ENCODE results near the gene RGP1.

RGP1 gene, protein sequence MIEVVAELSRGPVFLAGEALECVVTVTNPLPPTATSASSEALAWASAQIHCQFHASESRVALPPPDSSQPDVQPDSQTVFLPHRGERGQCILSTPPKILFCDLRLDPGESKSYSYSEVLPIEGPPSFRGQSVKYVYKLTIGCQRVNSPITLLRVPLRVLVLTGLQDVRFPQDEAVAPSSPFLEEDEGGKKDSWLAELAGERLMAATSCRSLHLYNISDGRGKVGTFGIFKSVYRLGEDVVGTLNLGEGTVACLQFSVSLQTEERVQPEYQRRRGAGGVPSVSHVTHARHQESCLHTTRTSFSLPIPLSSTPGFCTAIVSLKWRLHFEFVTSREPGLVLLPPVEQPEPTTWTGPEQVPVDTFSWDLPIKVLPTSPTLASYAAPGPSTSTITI
- total RNA-seq, result 36.9 to 81.0 reads per million in 2 donors

DNA sequence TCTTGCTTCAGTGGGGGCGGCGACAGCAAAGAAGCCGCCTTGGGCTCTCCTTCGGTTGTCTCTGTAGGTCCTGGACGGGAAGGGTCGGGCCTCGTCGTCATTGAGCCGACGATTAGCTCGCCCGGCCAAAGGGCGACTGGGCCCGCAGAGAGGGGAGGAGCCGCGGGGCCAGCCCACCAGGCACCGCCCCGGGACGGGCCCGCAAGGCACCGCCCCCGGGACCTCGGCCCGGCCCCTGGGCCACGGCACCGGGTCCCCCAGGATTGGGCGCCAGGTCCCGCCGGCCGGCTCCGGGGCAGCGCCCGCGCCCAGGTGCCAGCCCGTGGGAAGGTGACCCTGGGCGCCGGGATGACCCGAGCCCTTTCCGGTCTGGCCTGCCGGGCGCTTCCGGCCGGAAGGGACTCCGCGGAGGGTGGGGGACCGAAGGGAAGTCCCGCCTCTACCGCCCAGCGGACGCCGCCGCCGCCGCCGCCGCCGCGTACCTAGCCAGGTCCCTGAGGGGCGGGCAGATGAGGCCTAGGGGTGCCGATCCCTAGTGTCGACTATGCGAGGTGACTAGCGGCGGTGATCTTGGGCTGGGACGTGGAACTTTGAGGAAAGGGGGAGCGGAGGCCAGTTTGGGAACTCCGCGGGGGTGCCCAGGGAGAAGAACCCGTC, at the start of gene RGP1, which contains the start of gene GBA2:
TSS of gene RGP1 (plus strand) at position 430 of the 657 bp plus-strand sequence. CDS start 469 bp downstream, outside the sequence.
TSS of gene GBA2 (minus strand) at position 371 of the 657 bp plus-strand sequence. CDS start 524 bp downstream, outside the sequence.
- DNase-seq, result peak; percentile 55

DNA sequence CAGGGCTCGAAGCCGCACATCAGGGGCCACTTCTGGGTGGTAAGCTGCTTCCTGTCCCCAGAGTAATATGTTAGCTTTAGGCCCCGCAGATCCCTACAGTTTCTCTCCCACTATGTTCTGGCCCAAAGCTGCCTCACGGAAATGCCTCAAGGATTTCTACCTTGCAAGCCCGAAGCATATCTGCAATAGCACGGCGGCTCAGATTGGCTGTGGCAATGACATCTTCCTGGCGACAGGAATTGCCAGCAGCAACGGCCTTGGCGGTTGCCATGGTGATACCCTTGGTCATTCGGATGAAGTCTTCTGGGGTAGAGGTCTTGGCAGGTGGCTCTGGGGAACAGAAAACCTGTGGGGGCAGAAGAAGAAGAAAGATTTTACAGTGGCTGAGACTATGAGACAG, 49.1 kb upstream of the RGP1 start:
- DNase-seq, result no peak

DNA sequence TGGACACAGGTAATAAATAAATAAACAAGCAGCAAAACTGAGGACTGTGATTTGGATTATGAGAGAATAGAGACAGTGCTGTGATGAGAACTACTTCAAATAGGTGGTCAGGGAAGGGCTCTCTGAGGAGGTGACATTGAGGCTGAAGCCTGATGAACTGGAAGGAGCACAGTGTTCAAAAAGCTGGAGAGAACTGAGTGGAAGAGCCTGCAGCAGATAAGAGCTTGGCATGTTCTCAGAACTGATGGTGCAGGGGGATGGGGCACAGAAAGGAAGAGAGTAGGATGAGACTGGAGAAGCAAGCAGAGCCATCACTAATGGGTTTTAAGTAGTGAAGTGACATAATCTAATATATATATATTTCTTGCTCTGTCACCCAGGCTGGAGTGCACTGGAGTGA, 48.1 kb upstream of the RGP1 start:
- DNase-seq, result no peak

DNA sequence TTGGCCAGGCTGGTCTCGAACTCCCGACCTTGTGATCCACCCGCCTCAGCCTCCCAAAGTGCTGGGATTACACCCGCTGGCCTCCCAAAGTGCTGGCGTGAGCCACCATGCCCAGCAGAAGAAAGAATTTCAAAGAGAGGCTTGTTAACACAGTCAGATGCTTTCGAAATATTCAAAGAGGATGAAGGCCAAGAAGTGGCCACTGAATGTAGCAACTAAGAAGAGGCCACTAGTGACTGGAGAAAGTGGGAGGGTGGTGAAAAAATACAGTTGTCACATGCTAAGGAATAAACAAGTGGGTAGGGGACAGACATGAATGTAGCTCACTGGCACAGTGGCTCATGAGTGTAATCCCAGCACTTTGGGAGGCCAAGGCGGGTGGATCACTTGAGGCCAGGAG, 46.4 kb upstream of the RGP1 start:
- no peak for DNase-seq

DNA sequence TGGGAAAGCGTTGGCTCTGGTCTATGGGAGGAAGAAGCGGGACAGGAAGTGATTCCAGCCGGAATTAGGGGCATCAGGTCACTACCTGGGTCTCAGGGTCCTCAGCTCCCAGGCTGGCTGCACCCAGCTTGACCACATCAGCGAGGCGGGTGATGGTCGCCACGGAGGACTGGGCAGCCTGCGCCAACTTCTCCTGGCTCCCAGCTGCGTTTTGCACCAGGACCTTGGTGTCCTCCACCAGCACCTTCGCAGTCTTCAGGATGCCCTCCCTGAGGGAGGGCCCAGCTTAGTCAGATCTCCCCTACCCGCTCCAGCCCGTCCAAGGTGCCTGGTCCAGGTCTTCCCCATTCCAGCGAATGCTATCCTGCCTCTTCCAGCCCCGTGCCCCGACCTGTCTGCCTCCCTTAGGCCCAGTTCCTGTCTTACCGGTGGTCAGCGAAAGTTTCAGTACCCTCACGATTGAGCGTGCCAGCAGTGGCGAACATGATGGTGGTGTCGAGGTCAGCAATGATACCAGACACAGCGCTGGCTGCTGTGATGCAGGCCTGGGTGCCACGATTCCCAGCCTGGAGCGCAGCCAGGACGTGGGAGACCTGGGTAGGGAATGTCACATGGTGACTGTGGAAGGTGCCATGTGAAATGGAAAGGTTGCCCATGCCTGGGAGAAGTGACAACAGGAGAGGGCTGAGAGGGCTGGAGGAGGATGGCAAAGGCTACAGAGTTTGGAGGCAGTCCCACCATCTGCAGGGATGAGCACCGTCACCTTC, 45.0 kb upstream of the RGP1 start:
- no peak for DNase-seq

DNA sequence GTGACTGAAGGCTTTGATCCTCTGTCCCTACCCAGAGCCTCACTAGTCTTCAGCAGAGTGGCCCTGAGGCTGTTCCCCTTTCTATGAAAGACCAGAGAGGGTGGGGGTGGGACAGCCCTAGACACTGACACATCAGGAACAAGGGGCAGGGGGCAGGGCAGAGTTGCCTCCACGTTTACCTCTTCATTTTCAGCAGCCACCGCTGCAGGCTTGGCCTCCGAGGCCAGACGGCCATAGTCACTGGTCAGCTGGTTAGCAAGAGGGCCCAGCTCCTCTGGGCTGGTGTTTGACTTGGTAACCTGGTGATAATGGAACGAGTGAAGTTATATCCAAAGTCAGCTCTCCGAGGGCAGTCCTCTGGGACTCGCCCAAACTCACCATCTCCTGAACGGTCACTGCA, 43.7 kb upstream of the RGP1 start:
- DNase-seq, result no peak

DNA sequence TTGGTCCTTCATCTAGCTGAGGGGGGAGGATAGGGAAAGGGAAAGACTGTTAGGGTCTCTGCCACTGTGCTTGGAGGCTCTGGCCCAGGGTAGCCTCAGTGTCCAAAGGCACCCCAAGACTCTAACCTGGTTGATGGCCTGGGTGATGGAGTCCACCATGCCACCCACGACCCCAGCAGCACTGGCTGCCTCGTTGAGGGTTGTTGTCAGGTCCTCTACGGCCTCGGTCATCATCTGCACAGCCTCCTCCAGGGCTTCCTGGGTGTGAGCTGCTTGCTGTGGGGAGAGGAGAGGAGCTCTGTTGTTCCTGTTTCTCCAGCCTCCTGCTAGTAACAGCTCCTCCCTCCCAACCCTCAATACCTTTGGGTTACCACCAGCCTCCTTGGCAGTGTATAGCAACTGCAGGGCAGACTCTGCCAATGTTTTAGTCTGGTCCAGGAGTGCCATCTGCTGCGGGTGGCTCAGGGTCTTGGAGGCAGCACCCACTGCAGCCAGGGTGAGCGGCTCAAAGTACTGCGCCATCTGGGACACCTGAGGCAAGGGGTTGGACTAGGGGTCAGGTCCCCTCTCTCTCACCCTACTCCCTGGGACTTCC, 43.2 kb upstream of the RGP1 start:
- no peak for DNase-seq

DNA sequence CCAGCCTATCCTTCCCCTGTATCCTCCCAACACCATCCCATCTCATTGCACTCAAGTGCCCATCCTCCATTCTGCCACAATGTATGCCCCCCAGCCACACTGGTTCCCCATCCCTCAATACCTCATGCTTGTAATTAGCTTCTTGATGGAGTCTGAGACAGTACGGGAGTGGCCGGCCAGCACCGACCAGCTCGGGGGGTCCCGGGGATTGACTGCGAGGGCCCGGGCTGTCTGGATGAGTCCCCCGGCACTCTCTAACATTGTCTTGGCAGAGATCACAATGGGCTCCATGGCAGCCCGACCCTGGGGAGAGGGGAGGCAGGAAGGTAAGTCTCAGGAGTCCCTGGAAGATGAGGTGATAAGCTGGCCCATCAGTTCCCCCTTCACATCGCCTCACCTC, 42.1 kb upstream of the RGP1 start:
- DNase-seq, result no peak

DNA sequence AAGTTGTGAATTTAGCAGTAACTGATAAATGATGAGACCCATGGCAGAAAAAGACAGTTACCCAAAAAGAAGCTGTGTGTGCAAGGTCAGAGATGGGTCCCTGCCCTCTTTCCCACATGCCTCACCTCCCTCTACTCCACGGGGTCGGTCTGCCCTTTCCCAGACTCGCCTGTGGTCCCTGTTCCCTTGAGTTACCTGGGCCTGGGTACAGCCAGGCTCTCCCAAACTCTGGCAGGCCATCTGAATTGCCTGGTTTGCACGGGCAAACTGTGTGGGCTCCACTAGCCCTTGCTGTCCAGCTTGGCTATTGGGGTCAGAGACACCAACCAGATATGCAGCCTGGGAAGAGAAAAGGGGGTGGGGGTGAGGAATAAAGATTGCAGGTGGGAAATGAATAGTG, 40.9 kb upstream of the RGP1 start:
- no peak for DNase-seq

DNA sequence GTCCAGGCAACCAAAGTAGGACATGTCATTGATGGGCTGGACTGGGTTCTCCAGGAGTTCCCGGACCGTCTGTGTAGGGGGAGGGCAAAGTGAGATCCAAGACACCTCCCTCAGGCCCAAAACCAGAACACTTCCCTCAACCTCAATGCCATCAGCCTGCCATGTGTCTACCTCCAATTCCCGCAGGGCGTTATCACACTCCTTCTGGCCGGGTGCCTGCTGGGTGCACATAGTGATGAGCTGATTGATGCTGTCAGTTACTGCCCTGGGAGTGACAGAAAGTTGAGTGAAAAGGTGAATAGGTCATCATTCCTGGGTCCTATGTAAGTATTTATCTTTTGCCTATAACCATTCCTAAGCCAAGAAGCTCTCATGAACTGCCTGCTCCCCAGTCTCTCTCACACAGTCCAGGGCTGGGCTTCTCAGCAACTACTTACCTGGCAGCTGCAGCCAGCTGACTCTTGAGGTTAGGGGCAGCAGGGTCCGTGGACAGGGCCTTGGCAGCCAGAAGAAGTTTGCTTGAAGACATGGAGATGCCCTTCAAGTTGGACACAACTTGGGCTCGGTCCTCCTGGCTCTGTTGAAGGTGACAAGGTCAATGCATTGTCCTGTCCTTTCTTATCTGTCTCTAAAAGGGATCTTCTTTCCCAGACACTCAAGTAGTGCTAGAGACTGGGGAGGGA, 38.1 kb upstream of the RGP1 start:
- no peak for DNase-seq

DNA sequence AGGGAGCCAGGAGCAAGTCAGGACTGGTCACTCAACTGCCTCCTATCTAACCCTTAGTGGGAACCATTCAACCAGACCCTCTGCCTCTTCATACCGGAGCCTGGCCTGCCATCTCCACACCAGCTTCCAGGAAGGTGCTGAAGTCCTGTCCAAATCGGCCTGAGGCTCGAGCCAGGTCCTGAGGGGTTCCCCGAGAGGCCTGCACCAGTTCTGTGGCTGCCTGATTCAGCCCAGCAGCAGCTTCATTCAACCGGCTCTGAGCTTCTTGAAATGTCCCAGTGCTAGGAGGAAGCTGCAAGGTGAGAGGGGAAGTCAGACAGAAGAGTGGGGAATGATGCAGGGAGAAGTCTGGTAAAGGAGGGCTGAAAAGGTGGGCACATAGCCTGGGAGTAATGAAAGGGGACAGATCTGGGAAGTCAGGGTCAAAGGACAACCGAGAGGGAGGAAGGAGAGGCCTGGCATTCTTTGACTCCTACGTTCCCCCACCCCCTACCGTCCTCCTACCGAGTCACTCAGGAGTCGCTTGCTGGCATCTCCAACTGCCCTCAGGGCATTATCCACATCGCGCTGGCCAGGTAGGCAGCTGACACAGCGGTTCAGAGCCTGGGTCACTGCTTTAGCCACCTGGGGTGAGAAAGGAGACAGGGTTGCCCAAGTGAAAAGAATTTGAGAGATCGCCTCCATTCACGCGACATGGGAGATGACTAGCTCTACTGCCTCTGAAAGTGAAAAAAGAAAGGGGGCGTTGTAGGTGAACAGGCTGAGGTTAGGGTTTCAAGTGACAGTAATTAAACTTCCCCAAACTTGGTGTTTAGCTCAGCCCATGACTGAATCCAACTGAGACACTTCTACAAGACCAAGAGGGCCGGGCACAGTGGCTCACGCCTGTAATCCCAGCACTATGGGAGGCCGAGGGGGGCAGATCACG, 37.3 kb upstream of the RGP1 start:
- DNase-seq, result no peak

DNA sequence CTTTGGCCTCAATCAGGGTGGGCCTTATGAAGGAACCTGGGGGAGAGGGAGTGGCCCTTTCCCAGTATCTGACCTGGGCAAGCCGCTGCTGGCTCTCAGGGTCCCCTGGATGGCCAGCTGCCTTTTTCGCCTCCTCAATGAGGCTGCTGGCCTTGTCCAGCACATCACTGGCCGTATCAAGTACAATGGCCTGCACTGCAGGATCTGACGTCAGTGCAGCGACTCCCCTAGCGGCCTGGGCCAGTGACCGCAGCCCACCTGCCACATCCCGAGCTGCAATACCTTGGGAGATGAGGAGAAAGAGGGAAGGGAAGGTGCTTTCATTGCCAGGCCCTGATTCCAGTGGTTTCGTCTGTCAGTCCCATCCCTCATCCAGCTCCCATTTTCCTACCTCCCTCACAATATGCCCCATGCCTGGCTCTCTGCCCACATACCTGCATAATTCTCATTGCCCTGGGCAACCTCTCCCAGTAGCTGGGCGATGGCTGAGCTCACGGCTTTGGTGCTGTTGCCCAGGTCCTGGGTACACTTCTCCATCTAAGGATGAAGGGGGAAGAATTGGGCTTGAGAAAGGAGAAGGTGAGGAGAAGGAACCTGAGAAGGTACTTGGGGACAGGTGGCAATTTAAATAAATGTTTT, 36.2 kb upstream of the RGP1 start:
- no peak for DNase-seq

DNA sequence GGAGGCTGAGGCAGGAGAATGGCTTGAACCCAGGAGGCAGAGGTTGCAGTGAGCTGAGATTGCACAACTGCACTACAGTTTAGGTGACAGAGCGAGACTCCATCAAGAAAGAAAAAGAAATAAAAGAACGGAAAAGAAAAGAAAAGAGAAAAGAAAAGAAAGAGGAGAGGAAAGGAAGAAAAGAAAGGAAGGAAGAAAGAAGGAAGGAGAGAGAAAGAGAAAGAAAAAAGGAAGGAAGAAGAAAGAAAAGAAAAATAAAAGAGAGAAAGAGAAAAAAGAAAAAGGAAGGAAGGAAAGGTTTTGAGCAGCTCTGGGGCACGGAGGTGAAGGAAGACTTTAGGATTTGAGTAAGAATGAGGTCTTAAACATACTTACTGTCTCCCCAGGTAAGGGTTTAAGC, 35.5 kb upstream of the RGP1 start:
- DNase-seq, result no peak

DNA sequence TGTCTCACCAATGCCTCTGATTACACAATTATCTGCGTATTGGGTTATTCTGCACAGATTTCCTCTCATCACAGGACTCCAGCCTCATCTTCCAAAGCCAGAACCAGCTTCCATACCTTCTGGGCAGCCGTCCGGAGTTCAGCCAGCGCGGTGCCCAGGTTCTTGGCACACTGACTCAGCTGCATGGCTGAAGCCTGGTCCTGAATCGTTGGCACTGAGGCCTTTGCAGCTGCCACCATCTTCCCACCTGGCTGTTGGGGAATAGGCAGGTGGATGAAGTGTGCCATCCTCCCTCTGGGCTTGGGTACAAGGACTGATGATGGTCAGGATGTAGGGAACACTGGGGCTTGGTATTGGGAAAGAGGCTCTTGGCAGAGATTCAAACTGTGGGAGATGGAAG, 35.0 kb upstream of the RGP1 start:
- DNase-seq, result no peak

DNA sequence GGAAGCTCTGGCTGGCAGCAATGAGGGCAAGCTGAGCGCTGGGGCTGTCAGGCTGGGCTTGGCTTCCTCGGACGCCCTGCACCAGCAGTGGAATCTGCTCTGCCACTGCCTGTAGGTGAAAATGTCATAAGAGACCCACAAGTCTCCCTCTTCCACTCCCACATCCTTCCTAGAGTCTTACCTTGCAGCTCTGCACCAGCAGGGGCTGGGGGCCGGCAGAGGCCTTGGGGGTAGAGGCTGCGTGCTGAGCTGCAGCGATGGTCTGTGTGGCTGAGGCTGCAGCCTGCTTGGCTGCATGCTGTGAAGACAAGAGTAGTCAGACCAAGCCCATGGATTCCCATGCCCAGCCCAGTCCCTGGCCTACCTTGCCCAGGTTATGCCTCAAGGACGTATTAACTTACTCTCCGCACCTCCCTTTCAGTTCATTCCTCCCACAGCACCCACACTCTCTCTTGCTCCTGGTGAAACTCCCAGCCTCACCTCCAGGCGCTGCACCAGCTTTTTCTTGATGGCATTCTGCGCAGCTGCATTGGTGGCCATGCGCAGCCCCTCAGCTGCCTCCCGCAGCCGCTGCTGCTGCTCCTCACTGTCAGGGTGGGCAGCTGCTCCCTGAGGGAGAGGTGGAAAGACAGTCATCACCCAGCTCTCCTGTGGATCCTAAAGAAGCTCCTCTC, 34.4 kb upstream of the RGP1 start:
- no peak for DNase-seq

DNA sequence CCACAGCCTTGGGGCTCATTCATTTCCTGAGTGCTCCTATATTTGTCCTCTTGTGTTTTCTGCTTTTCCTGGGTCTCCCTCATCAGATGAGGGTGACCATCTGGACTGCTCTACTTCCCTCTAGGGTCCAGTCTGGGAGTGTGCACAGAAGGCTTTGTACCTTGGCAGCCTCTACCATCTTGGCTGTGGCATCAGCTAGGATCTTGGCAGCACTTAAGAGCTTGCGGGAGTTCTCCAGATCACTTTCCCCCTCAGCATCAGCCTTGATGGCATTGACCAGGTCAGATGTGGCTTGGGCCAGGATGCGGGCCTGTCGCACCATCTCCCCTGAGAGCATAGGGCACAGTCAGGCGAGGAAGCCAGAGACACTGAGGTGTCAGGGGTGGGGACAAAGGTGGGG, 32.9 kb upstream of the RGP1 start:
- no peak for DNase-seq

DNA sequence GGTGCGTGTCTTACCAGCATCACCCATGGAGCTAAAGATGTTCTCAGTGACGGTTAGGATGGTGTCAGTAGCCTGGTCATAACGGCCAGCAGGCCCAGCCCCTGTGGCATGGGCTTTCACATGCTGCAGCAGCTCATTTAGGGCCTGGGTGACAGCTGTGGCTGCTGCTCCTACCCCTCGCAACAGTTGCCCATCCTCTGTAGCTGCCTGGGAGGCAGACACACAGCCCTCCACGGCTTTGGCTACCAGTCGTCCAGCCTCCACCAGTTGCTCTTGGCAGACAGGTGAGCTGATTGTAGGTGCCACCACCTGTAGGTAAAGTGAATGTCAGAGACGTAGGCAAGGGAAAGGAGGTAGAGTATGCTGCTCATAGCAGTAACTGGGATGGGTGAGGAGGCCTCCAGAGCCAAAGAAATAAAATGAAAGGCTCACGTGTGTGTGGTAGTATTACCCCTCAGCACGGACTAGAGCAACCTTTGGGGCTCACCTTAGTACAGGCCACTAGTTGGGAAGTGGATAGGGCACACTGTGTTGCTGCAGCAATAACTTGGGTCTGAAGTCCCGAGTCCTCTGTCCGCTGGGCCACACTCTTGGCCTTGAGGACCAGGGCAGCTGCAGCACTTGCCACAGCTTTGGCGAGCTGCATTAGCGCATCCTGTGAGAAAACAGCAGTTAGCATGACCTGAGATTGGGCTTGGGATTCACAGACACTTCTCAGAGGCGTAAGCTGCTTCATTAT, 31.8 kb upstream of the RGP1 start:
- no peak for DNase-seq

DNA sequence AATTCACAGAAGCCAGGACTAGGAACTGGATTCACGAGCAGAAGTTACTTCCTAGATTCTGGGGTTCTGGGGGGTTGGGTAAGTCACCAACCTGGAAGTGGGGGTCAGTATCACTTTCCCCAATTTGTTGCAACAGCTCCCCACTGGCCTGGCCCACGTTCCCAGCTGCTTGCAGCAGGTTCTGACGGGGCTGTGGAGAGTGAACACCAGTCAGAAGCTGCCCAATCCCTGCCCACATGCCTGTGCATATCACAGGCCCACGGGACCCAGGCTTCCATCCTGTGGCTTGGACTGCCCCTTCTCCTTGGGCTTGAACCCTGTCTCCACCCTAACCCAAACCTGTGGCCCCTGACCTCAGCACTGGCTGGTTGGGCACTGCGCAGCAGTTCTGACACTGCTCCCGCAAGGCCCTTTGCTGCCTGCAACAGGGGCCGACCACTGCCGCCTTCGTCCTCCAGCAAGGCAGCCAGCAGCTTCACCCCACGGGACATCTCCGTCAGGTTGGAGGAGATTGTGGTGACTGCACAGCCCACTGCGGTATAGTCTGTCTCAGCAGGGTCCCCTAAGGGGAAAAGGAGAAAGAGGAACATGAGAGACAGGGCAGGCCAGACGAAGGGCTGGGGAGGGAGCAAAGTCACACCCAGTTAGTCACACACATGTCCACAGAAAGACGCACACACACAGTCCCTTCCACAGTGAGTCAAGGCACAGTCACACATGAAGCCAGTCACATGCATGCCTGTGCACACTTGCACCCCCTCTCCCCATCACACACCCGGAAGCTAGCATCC, 30.2 kb upstream of the RGP1 start:
- no peak for DNase-seq

DNA sequence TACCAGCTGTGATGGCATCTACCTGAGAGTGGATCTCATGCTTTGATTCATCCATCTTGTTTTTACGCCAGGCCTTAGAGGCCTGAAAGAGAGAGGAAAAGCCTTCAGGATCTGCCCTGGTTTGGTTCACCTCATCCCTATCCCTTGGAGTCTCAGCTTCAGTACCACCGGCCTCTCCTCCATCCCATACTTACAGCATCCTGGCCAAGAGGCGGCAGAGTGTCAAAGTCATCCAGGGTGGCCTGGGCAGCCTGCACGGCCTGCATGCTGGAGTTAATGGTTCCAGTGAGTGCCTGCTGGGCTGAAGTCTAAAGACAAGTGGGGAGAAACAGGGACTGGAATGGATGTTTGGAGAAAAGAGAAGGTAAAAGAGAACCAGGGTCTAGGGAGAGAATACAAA, 29.5 kb upstream of the RGP1 start:
- no peak for DNase-seq

Measured in T-helper 9 cell (primary cell).